ENCODE measurements around the gene CUZD1.

DNA sequence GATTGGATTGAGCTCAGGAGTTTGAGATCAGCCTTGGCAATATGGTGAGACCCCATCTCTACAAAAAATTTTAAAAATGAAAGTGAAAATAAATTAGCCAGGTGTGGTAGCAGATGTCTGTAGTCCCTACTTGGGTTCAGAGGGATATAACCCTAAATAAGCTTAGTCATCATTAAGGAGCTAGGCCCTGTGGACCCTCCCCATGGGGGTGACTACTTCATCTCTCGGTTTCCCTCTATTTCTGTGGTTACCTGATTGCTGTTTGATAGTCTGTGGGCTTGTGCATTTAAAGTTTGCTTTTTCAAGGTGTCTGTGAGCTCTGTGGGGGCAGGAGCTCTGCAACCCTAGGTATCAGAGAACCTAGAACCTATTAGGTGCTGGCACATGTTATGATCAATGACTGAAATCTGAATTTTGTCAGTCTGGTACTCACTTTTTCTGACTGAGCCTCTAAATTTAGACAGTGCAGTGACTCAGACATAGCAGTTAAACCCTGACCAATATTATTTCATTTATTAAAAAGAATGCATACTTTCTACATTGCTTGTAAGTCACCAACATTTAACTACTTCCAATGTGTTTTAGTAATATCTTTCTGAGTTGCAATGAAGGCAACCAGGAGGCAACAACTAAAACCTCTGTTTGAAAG lies 8.1 kb upstream of the CUZD1 start:
- TF ChIP-seq, protein P1, sequence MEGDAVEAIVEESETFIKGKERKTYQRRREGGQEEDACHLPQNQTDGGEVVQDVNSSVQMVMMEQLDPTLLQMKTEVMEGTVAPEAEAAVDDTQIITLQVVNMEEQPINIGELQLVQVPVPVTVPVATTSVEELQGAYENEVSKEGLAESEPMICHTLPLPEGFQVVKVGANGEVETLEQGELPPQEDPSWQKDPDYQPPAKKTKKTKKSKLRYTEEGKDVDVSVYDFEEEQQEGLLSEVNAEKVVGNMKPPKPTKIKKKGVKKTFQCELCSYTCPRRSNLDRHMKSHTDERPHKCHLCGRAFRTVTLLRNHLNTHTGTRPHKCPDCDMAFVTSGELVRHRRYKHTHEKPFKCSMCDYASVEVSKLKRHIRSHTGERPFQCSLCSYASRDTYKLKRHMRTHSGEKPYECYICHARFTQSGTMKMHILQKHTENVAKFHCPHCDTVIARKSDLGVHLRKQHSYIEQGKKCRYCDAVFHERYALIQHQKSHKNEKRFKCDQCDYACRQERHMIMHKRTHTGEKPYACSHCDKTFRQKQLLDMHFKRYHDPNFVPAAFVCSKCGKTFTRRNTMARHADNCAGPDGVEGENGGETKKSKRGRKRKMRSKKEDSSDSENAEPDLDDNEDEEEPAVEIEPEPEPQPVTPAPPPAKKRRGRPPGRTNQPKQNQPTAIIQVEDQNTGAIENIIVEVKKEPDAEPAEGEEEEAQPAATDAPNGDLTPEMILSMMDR (IDR thresholded peaks at IDR 0.05; ENCODE audit: insufficient read depth, low read length) = no peak
- no peak for TF ChIP-seq REST (IDR thresholded peaks at IDR 0.05; ENCODE audit: insufficient replicate concordance, low read depth)
- TF ChIP-seq GABPA (IDR thresholded peaks at IDR 0.05; ENCODE audit: low read depth) = no peak
- TF ChIP-seq POLR2AphosphoS5 (IDR thresholded peaks at IDR 0.05; ENCODE audit: low read depth) = no peak
- TF ChIP-seq SPI1 (IDR thresholded peaks at IDR 0.05; ENCODE audit: borderline replicate concordance, low read depth) = no peak
